Thymus (tissue), 11 donors: Measurements from ENCODE around the gene SCO2. TPM values are rescaled to one million over a fixed set of nuclear protein-coding genes. Genes with fewer than 3 reads are reported as not detected.
A peak's percentile ranks its signal among the peaks of the same experiment; 100 is the strongest.

Source experiments
- DNase-seq, 9 donors: peaks; one replicate each; pipeline ENCODE4 v3.0.0-alpha.2; 2013; ENCODE audit warnings: low spot score in 9 of 9, low read depth in 6 of 9, missing footprints in 1 of 9
- H3K27ac ChIP-seq, 2 donors: one replicate each; pipeline ENCODE4 v1.5.1; 2013; ENCODE audit warnings: control low read depth in 1 of 2, low read depth in 1 of 2, low read length in 1 of 2, mild to moderate bottlenecking in 1 of 2, moderate library complexity in 1 of 2
- H3K27me3 ChIP-seq, 2 donors: one replicate each; pipeline ENCODE4 v1.5.1; 2013; ENCODE audit warnings: low read length in 1 of 2; ENCODE audit not compliant: control insufficient read depth in 2 of 2, insufficient read depth in 1 of 2
- H3K36me3 ChIP-seq, 2 donors: one replicate each; pipeline ENCODE4 v1.5.1; 2013; ENCODE audit warnings: low read length in 1 of 2, mild to moderate bottlenecking in 1 of 2, moderate library complexity in 1 of 2; ENCODE audit not compliant: control insufficient read depth in 2 of 2, insufficient read depth in 2 of 2
- H3K4me1 ChIP-seq, 2 donors: one replicate each; pipeline ENCODE4 v1.5.1; 2013; ENCODE audit warnings: low read length in 2 of 2; ENCODE audit not compliant: control insufficient read depth in 2 of 2, insufficient read depth in 2 of 2
- H3K4me3 ChIP-seq, 2 donors: one replicate each; pipeline ENCODE4 v1.5.1; 2013; ENCODE audit warnings: low read length in 2 of 2, control low read depth in 1 of 2, mild to moderate bottlenecking in 1 of 2
- H3K9me3 ChIP-seq, 2 donors: one replicate each; pipeline ENCODE4 v1.5.1; 2013; ENCODE audit warnings: low read length in 1 of 2, mild to moderate bottlenecking in 1 of 2; ENCODE audit not compliant: control insufficient read depth in 2 of 2, insufficient read depth in 1 of 2
- WGBS: extraction: QIAGEN DNeasy Blood & Tissue Kit; methylation state at CpG from one replicate; pipeline ENCODE4 v1.1.7; 2013; 5-methylcytosine and 5-hydroxymethylcytosine counted together
- polyA plus RNA-seq: library from polyadenylated mRNA; stranded (reverse); fragments of 200-250 nt; gene quantifications from one replicate; pipeline ENCODE4 v1.2.3, GENCODE V29; 2013
- total RNA-seq: library from RNA; stranded (reverse); fragments of 120-200 nt; gene quantifications from one replicate; pipeline ENCODE4 v1.2.4, GENCODE V29; 2013
- donor health status: healthy.

The SCO2 gene
- total and polyA plus RNA-seq, 2 donors = 3.5 to 9.8 TPM

GRCh38 chr22:50556703-50557102 lies 31.3 kb upstream of the SCO2 start:
- H3K27me3 ChIP-seq = peaks cover 2 to 23% of the 10 kb centered on the region in 2 donors
- no peak overlapping the region for H3K27ac ChIP-seq
- WGBS = 90% methylated on average over 5 of the region's 5 CpGs
- H3K4me3 ChIP-seq = no peak overlapping the region
- no peaks in the 10 kb centered on the region for H3K4me1 ChIP-seq
- no peak for DNase-seq
- H3K9me3 ChIP-seq = no peaks in the 10 kb centered on the region
- H3K36me3 ChIP-seq = no peaks in the 10 kb centered on the region

GRCh38 chr22:50553310-50553709 lies 27.9 kb upstream of the SCO2 start:
- no peaks in the 10 kb centered on the region for H3K36me3 ChIP-seq
- 94% methylated on average over 8 of the region's 8 CpGs for WGBS
- H3K4me1 ChIP-seq = peaks cover 8 to 11% of the 10 kb centered on the region in 2 donors
- peaks cover 7 to 38% of the 10 kb centered on the region in 2 donors for H3K27me3 ChIP-seq
- no peak for DNase-seq
- H3K27ac ChIP-seq = no peak overlapping the region
- H3K4me3 ChIP-seq = no peak overlapping the region
- H3K9me3 ChIP-seq = no peaks in the 10 kb centered on the region

GRCh38 chr22:50551160-50551752 lies 25.9 kb upstream of the SCO2 start:
- Histone ChIP-seq H3K4me1 (peaks cover 8 to 14% of the 10 kb centered on the region in 2 donors), H3K9me3 (no peaks in the 10 kb centered on the region), H3K36me3 (no peaks in the 10 kb centered on the region), H3K27me3 (peaks cover 11 to 57% of the 10 kb centered on the region in 2 donors), H3K27ac (no peak overlapping the region), H3K4me3 (no peak overlapping the region)
- 94% methylated on average over 11 of the region's 11 CpGs for WGBS
- DNase-seq = no peak

- Histone ChIP-seq H3K4me3 (no peak overlapping the region), H3K9me3 (no peaks in the 10 kb centered on the region), H3K4me1 (peaks cover 8 to 20% of the 10 kb centered on the region in 2 donors), H3K27me3 (peaks cover 11 to 65% of the 10 kb centered on the region in 2 donors), H3K27ac (no peak overlapping the region), H3K36me3 (no peaks in the 10 kb centered on the region)
- WGBS = 97% methylated on average over 8 of the region's 8 CpGs
- no peak for DNase-seq
Observed at GRCh38 chr22:50550395-50550794, 25.0 kb upstream of the SCO2 start.

GRCh38 chr22:50548921-50549790 lies 23.8 kb upstream of the SCO2 start:
- H3K27ac ChIP-seq = peak overlapping the region in 1 of 2 donors; percentile 74

GRCh38 chr22:50548040-50548920 lies 22.9 kb upstream of the SCO2 start:
- 11% methylated on average over 56 of the region's 56 CpGs for whole genome bisulfite sequencing
- Histone ChIP-seq H3K27ac (peak overlapping the region; percentile 26 to 74), H3K9me3 (no peaks in the 10 kb centered on the region), H3K4me1 (peaks cover 8 to 36% of the 10 kb centered on the region in 2 donors), H3K36me3 (no peaks in the 10 kb centered on the region), H3K4me3 (peak overlapping the region in 1 of 2 donors; percentile 55), H3K27me3 (peaks cover 14 to 86% of the 10 kb centered on the region in 2 donors)
- DNase-seq = peak in 1 of 9 donors; percentile 70

More at GRCh38 chr22:50548921-50549790, 23.8 kb upstream of the SCO2 start:
- DNase-seq = no peak
- Histone ChIP-seq H3K4me3 (peak overlapping the region in 1 of 2 donors; percentile 55), H3K4me1 (peaks cover 8 to 33% of the 10 kb centered on the region in 2 donors), H3K9me3 (no peaks in the 10 kb centered on the region), H3K27me3 (peaks cover 14 to 78% of the 10 kb centered on the region in 2 donors), H3K36me3 (no peaks in the 10 kb centered on the region)
- WGBS = 59% methylated on average over 68 of the region's 68 CpGs

- peaks cover 14 to 89% of the 10 kb centered on the region in 2 donors for H3K27me3 ChIP-seq
- H3K27ac ChIP-seq = peak overlapping the region in 1 of 2 donors; percentile 17
- H3K4me1 ChIP-seq = peaks cover 8 to 36% of the 10 kb centered on the region in 2 donors
- 73% methylated on average over 35 of the region's 35 CpGs for WGBS
- no peak for DNase-seq
- H3K4me3 ChIP-seq = no peak overlapping the region
- H3K9me3 ChIP-seq = no peaks in the 10 kb centered on the region
- no peaks in the 10 kb centered on the region for H3K36me3 ChIP-seq
Observed at GRCh38 chr22:50547263-50547985, 22.0 kb upstream of the SCO2 start.
